ENCODE measurements around the gene EPS8. TPM values are rescaled to one million over a fixed set of nuclear protein-coding genes. Genes with fewer than 3 reads are reported as not detected.

The EPS8 gene
- total RNA-seq, 1 donor from 2014 or later: 2.4 TPM

DNA sequence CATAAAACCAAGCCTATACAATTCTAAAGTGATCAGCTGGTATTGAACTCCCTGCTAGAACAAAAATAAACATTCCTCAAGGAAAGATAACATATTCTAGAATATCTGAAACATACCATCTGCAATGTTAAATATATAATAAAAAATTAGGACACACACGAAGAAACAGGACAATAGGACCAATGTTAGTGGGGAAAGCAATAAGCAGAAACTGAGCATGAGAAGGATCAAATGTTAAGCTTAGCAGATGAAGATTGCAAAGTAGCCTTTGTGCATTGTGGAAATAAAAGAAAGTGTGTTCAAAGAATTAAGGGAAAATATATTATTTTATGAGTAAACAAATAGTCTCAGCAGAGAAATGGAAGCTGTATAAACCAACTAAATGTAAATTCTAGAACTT is 180.8 kb downstream of the EPS8 start:
- DNase-seq: no peak
- Mint-ChIP-seq H3K4me3 (no peak overlapping the region), H3K27me3 (peaks cover 11% of the 10 kb centered on the region), H3K27ac (no peak overlapping the region), H3K4me1 (no peaks in the 10 kb centered on the region), H3K36me3 (ENCODE audit: low read depth) (no peaks in the 10 kb centered on the region), H3K9me3 (no peaks in the 10 kb centered on the region)
- intact Hi-C loops (cut with micrococcal nuclease): no loop called here

DNA sequence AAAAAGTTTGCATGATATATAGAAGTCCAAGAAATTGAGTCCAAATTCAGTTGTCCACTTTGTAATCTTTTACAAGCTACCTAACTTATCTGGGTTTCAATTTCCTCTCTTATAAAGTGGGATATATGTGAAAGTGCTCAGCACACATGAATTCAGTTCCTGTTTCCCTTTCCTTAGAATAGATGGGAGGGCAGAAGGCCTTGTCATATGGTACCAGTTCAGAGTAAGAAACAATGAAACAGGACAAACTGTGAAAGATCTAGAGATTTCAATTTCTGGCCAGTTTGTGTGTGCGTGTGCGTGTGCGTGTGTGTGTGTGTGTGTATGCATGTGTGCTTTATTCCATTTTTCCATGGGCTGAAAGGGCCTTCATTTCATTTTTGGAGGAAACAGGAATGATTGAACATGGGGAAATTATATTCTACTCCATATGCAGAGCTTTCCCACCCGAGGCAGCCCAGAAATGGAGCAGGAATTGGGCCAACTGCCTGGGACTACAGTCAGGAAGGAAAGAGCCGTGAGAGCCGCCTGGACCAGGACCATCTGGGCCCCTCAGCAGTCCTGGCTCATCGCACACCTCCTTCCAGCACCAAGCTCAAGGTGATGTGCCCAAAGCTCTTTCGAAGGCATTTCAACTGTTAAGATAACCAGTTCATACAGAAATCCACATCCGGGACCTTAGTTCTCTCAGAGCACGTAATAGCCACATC is 183.2 kb downstream of the EPS8 start:
- no peak for DNase-seq
- H3K27ac Mint-ChIP-seq: no peak overlapping the region
- H3K27me3 Mint-ChIP-seq: peaks cover 5% of the 10 kb centered on the region
- intact Hi-C loops (cut with micrococcal nuclease): no loop called here
- peaks cover 2% of the 10 kb centered on the region for H3K4me1 Mint-ChIP-seq
- no peaks in the 10 kb centered on the region for H3K36me3 Mint-ChIP-seq (ENCODE audit: low read depth)
- no peak overlapping the region for H3K4me3 Mint-ChIP-seq
- no peaks in the 10 kb centered on the region for H3K9me3 Mint-ChIP-seq

DNA sequence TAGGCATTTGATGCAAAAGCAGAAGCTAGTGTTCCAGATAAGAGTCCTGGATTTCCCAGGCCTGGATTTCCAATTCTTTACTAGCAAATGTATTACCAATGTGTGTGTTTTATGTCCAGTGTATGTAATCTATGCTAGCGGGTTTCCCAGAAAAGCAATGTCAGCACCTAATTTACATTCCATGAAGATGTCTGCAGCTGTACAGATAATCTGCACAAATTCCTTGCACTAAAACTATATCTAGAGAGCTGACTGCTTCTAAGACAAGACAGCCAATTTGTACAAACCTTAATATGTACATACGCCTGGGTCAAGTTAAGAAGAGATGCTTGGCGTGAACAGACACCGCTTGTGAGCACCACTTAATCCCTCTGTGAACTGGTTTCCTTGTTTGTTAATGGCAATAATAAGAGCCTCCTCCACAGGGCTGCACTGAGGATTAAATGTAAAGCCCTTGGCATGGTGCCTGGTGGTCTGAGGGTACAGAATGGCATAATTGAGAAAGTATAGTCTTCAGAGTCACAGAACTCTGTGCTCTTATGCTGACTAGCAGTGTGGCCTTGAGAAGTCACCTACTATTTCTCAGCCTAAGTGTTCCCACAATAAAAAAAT is 185.6 kb downstream of the EPS8 start:
- Mint-ChIP-seq H3K27ac (no peak overlapping the region), H3K4me1 (peaks cover 2% of the 10 kb centered on the region), H3K36me3 (ENCODE audit: low read depth) (no peaks in the 10 kb centered on the region), H3K27me3 (no peaks in the 10 kb centered on the region), H3K4me3 (no peak overlapping the region), H3K9me3 (no peaks in the 10 kb centered on the region)
- intact Hi-C loops (cut with micrococcal nuclease): no loop called here
- no peak for DNase-seq

DNA sequence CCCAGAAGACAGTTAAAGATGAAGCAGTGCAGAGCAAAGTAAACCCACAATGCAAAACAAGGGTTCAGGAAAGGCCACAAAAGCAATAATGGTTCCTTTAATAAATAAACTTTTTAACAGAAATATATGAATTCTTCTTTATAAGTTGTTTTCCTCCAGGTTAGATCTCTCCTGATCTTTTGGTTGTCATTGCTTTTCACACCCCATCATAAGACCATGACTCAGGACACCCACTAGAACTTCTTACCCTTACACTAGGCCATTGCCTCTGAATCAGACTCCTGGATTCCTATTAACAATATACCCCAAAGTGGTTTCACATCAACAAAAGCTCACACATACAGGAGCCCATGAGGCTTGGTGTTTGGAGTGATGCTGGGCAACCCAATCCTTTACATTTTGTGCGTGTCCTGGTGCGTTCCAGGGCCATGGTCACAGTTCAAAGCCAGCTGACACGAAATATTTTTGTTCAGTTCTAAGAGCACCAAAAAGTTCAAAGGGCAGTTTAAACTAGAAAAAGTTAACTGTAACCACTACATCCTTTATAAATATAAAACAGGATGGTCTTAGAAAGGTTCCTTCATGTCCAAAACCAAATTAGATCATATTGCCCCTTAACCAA is 187.0 kb downstream of the EPS8 start:
- Mint-ChIP-seq H3K4me3 (no peak overlapping the region), H3K9me3 (no peaks in the 10 kb centered on the region), H3K4me1 (peaks cover 2% of the 10 kb centered on the region), H3K27me3 (no peaks in the 10 kb centered on the region), H3K27ac (no peak overlapping the region), H3K36me3 (ENCODE audit: low read depth) (no peaks in the 10 kb centered on the region)
- no peak for DNase-seq
- intact Hi-C loops (cut with micrococcal nuclease): no loop called here

DNA sequence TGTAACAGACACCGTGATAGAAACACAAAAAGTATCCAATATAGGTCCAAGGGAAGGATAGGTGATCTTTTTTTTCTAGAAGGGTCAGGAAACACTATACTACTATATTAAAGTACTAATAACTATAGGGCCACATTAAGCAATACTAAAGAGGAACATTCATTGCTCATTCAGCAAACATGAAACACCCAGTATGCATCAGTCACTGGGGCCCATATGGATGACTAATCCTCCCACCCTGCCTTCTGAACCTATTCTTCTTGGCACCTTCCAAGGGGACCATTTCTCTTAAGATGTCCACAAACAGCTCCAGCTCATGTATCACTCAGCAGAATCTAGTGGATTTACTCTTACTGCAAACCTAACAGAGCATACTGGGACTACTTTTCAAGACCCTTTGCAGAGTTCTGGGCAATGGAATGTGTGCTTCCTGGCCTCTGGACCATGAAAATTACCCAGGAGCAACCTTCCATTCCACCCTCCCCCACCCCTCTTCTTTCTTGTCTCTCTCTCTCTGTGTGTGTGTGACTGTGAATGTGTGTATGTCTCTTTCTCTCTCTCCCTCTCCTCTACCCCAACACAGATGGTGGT is 187.9 kb downstream of the EPS8 start:
- Mint-ChIP-seq H3K36me3 (ENCODE audit: low read depth) (no peaks in the 10 kb centered on the region), H3K27me3 (no peaks in the 10 kb centered on the region), H3K9me3 (no peaks in the 10 kb centered on the region), H3K4me1 (peaks cover 2% of the 10 kb centered on the region), H3K4me3 (no peak overlapping the region), H3K27ac (no peak overlapping the region)
- intact Hi-C loops (cut with micrococcal nuclease): loop anchor here (2.0 kb wide), 1 partner anchor 99 kb away; no protein-coding TSS in a partner anchor
- DNase-seq: no peak

DNA sequence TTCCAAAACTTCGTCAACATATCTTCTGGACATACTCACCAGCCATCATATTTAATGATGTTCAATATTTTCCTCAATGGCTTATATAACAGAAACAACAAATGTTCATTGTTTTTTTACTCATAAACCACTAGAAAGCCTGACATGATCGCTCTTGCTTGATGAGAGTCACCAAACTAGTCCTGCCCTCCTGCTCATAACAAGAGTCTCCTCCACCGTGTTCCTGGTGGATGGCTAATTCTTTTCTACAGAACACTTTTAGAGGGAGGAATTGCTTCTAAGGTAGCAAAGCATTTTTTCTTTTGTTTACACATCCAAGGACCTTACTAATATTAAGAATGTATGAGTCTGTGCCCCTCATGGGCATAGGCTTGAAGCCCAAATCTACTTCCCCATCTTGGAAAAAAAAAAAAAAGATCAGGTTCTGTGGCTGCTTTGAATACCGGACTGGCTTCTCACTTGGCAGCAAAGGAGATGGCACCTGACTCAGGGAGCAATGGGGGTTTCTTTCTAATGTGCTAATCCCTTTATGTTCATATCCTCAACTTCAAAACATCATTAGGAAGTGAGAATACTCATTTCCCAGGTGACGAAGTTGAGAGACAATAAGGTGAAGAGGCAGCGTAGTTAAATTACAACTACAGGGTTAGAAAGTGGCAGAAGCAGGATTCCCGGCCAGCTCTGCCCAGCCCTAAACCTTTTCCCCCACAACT is 188.8 kb downstream of the EPS8 start:
- Mint-ChIP-seq H3K27me3 (no peaks in the 10 kb centered on the region), H3K4me1 (peaks cover 2% of the 10 kb centered on the region), H3K36me3 (ENCODE audit: low read depth) (no peaks in the 10 kb centered on the region), H3K27ac (peak overlapping the region; percentile 38), H3K4me3 (no peak overlapping the region), H3K9me3 (no peaks in the 10 kb centered on the region)
- intact Hi-C loops (cut with micrococcal nuclease): loop anchor here (2.0 kb wide), 1 partner anchor 100 kb away; no protein-coding TSS in a partner anchor
- no peak for DNase-seq

DNA sequence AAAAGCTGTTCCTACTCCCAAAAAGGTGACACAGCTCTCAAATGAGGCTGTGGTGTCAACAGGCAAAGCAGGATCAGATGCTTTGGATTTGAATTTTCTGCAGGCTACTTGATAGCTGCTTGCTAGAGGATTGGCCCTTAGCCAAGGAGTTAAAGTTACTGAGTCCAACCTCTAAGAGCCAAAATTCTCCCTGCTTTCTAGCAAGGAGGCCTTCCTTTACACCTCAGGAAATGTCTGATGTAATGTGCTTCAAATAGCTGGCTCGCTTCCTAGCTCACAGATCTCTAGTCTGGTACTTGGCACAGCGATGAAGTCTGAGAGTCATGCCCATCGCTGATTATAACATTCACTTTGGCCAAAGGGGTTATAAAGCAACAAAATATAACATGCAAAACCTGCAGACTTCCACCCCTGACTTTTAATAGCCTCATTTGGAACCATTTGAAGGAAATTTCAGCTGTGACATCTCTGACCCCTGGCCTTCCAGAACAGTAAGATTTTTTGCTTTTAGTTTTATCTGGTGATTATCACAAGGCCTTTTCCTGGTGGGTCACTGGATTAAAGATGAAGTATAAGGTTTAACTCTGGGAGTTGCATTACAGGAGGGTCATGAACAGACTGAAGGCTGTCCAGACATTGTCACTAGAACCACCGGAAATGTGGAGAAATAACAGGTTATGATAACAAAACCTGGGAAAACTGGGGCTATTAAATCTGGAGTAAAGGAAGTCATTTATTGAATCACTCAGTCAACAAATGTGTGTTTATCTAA is 189.7 kb downstream of the EPS8 start:
- no peak for DNase-seq
- Mint-ChIP-seq H3K27me3 (no peaks in the 10 kb centered on the region), H3K4me3 (no peak overlapping the region), H3K9me3 (no peaks in the 10 kb centered on the region), H3K4me1 (peaks cover 2% of the 10 kb centered on the region), H3K27ac (no peak overlapping the region), H3K36me3 (ENCODE audit: low read depth) (no peaks in the 10 kb centered on the region)
- intact Hi-C loops (cut with micrococcal nuclease): loop anchor here (2.0 kb wide), 1 partner anchor 101 kb away; no protein-coding TSS in a partner anchor

DNA sequence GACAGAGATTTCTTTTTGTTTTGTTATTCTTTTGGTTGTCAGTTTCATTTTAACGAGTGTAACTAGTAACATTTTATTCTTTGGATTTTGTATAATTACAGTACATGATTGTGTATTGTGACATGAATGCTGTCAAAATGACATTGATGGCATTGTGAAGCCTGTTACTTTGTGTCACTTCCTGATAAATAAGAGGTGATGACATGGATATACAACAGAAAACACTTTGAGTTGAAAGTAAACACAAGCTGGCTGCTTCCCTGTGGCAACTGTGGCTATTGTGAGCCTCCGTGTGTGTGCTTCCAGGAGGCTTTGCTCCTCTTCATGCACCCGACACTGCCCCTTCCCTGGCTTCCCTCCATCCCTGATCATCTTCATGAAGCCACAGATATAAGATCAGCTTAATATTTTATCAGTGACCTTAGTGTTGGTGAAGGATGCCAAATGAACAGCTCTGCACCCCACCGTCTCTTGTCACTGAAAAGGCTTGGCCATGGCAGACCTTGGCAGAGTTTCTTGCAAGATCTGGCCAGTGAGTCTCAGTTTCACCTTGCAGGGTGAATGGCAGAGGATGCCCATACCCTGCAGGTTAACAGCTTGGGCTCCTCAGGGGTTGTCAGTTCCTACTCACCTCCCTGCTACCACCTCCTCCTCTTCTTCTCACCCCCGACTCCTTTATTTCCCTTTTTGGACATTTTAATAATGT is 191.9 kb downstream of the EPS8 start:
- intact Hi-C loops (cut with micrococcal nuclease): no loop called here

DNA sequence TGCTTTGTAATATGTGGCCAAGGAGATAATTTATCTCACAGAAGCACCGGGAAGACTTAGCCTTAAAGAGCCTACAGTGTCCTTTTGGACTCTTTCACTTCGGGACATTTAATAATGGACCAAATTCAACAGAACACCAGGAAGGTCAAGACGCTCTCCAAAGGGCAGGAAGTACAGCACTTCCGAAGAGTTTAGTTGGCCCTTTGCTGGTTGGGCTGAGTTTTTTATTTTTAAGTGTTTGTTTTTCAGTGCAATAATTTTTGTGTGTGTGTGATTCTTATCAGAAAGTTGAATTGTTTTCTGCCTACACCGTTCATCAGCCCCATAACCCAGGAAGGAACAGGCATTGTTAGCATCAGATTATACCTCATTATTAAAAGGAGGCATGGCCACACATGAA is 193.0 kb downstream of the EPS8 start:
- Mint-ChIP-seq H3K4me1 (no peaks in the 10 kb centered on the region), H3K9me3 (no peaks in the 10 kb centered on the region), H3K36me3 (ENCODE audit: low read depth) (peaks cover 2% of the 10 kb centered on the region), H3K4me3 (no peak overlapping the region), H3K27ac (no peak overlapping the region), H3K27me3 (no peaks in the 10 kb centered on the region)
- DNase-seq: no peak
- intact Hi-C loops (cut with micrococcal nuclease): no loop called here

More for the DNA sequence above, 191.9 kb downstream of the EPS8 start:
- H3K27me3 Mint-ChIP-seq: no peaks in the 10 kb centered on the region
- H3K4me1 Mint-ChIP-seq: peaks cover 2% of the 10 kb centered on the region
- H3K4me3 Mint-ChIP-seq: no peak overlapping the region
- DNase-seq: no peak
- H3K9me3 Mint-ChIP-seq: no peaks in the 10 kb centered on the region
- peaks cover under 1% of the 10 kb centered on the region for H3K36me3 Mint-ChIP-seq (ENCODE audit: low read depth)
- no peak overlapping the region for H3K27ac Mint-ChIP-seq

DNA sequence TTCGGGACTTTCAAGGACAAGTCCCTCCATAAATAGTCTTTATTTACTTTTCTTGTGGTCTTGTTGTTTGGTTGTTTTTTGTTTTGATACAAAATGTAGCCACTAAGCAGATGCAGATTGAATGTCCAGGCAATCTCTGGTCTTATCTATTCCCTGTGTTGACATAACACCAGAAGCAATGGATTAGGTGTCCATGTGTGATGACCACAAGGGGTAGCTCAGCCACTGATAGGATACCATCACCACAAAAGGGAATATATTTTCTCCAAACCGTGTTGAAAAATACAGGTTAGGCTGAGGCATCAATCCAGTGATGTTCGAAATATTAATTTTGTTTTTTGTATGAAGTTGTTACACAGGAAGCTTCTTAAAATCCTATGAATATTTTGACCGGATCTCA is 196.3 kb downstream of the EPS8 start:
- H3K36me3 Mint-ChIP-seq (ENCODE audit: low read depth): peaks cover 11% of the 10 kb centered on the region
- no peak overlapping the region for H3K4me3 Mint-ChIP-seq
- DNase-seq: no peak
- no peak overlapping the region for H3K27ac Mint-ChIP-seq
- intact Hi-C loops (cut with micrococcal nuclease): loop anchor here (5.0 kb wide), 2 partner anchors 194 to 769 kb away; partner anchors contain the start of gene EPS8
- H3K9me3 Mint-ChIP-seq: no peaks in the 10 kb centered on the region
- peaks cover 10% of the 10 kb centered on the region for H3K4me1 Mint-ChIP-seq
- peaks cover 5% of the 10 kb centered on the region for H3K27me3 Mint-ChIP-seq

DNA sequence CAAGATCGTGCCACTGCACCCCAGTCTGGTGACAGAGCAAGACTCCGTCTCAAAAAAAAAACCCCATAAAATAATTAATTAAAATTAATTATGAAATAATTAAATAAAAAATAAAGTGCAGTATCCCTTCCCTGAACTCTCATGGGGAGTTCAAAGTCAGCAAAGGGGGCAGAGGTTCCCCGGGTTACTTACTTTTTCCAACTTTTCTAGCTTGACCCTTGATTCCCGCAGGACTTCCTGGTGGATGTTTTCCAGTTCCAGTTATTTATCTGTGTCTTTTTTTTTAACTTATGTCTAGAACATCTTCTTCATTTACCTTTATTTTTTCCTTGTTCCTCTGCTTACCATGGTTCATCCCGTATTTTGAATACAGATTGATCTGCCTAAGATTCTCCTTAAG is 197.4 kb downstream of the EPS8 start:
- intact Hi-C loops (cut with micrococcal nuclease): loop anchor here (5.0 kb wide), 2 partner anchors 195 to 770 kb away; partner anchors contain the start of gene EPS8
- peaks cover 5% of the 10 kb centered on the region for H3K27me3 Mint-ChIP-seq
- DNase-seq: no peak
- H3K27ac Mint-ChIP-seq: no peak overlapping the region
- peaks cover 10% of the 10 kb centered on the region for H3K4me1 Mint-ChIP-seq
- H3K36me3 Mint-ChIP-seq (ENCODE audit: low read depth): peaks cover 18% of the 10 kb centered on the region
- no peaks in the 10 kb centered on the region for H3K9me3 Mint-ChIP-seq
- no peak overlapping the region for H3K4me3 Mint-ChIP-seq

DNA sequence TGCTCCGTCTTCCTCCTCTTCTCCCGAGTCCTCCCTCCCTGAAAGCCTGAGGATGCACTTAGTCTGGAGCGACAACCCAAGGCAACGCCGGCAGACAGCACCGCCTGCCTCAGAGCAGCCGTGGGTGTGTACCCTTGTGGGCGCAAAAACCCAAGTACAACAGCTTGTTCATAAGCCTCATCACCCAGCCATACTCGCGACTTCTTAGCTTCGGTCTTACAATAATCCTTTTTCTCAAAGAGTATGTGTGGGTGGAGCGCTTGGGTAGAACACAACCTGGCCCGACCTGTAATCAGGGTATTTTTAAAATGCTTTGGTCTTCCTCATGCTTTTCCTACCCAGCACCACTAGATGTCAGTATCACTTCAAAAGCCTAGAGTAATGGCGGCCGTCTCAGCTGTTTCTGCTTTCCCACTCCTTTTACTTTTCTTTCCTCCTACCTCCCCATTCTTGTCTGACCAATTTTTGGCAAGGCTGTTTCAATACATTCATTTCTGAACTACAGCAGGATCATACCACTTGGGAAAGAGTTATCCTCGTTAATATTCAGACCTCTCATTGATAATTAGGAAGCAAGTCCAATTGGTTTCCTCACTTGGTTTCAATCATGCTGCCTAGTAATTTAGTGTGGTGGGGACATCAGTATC is 198.9 kb downstream of the EPS8 start:
- H3K4me3 Mint-ChIP-seq: peak overlapping the region; percentile 74
- H3K36me3 Mint-ChIP-seq (ENCODE audit: low read depth): peaks cover 20% of the 10 kb centered on the region
- peaks cover 5% of the 10 kb centered on the region for H3K27me3 Mint-ChIP-seq
- intact Hi-C loops (cut with micrococcal nuclease): loop anchor here (1.0 to 5.0 kb wide), 4 partner anchors 197 to 772 kb away; partner anchors contain the start of gene EPS8
- no peaks in the 10 kb centered on the region for H3K9me3 Mint-ChIP-seq
- H3K27ac Mint-ChIP-seq: peak overlapping the region; percentile 39
- peak; percentile 85 for DNase-seq
- H3K4me1 Mint-ChIP-seq: peaks cover 10% of the 10 kb centered on the region
